ENCODE results near the gene ACBD6. TPM values are rescaled to one million over a fixed set of nuclear protein-coding genes. Genes with fewer than 3 reads are reported as not detected.

ACBD6 gene
- total and polyA plus RNA-seq, 2 experiments from 2014 or later: 75.7 to 88.8 TPM

- Mint-ChIP-seq H3K27me3 (ENCODE audit: insufficient read depth, low read depth, poor library complexity) (peaks cover 9% of the 10 kb centered on the region), H3K27ac (no peak overlapping the region), H3K4me3 (no peak overlapping the region), H3K9me3 (peaks cover 19% of the 10 kb centered on the region; the same call in 2 of the 3 replicates), H3K36me3 (ENCODE audit: low read depth) (peaks cover 35% of the 10 kb centered on the region), H3K4me1 (peaks cover 28% of the 10 kb centered on the region)
- ATAC-seq: no peak
- no peak overlapping the region for H3K4me2 ChIP-seq
- no peak overlapping the region for H2AFZ ChIP-seq
- no peaks in the 10 kb centered on the region for H3F3A ChIP-seq (replicated peaks; ENCODE audit: low read depth)
- H3K9me2 ChIP-seq (ENCODE audit: insufficient read depth): no peaks in the 10 kb centered on the region
- TF ChIP-seq, protein P1, sequence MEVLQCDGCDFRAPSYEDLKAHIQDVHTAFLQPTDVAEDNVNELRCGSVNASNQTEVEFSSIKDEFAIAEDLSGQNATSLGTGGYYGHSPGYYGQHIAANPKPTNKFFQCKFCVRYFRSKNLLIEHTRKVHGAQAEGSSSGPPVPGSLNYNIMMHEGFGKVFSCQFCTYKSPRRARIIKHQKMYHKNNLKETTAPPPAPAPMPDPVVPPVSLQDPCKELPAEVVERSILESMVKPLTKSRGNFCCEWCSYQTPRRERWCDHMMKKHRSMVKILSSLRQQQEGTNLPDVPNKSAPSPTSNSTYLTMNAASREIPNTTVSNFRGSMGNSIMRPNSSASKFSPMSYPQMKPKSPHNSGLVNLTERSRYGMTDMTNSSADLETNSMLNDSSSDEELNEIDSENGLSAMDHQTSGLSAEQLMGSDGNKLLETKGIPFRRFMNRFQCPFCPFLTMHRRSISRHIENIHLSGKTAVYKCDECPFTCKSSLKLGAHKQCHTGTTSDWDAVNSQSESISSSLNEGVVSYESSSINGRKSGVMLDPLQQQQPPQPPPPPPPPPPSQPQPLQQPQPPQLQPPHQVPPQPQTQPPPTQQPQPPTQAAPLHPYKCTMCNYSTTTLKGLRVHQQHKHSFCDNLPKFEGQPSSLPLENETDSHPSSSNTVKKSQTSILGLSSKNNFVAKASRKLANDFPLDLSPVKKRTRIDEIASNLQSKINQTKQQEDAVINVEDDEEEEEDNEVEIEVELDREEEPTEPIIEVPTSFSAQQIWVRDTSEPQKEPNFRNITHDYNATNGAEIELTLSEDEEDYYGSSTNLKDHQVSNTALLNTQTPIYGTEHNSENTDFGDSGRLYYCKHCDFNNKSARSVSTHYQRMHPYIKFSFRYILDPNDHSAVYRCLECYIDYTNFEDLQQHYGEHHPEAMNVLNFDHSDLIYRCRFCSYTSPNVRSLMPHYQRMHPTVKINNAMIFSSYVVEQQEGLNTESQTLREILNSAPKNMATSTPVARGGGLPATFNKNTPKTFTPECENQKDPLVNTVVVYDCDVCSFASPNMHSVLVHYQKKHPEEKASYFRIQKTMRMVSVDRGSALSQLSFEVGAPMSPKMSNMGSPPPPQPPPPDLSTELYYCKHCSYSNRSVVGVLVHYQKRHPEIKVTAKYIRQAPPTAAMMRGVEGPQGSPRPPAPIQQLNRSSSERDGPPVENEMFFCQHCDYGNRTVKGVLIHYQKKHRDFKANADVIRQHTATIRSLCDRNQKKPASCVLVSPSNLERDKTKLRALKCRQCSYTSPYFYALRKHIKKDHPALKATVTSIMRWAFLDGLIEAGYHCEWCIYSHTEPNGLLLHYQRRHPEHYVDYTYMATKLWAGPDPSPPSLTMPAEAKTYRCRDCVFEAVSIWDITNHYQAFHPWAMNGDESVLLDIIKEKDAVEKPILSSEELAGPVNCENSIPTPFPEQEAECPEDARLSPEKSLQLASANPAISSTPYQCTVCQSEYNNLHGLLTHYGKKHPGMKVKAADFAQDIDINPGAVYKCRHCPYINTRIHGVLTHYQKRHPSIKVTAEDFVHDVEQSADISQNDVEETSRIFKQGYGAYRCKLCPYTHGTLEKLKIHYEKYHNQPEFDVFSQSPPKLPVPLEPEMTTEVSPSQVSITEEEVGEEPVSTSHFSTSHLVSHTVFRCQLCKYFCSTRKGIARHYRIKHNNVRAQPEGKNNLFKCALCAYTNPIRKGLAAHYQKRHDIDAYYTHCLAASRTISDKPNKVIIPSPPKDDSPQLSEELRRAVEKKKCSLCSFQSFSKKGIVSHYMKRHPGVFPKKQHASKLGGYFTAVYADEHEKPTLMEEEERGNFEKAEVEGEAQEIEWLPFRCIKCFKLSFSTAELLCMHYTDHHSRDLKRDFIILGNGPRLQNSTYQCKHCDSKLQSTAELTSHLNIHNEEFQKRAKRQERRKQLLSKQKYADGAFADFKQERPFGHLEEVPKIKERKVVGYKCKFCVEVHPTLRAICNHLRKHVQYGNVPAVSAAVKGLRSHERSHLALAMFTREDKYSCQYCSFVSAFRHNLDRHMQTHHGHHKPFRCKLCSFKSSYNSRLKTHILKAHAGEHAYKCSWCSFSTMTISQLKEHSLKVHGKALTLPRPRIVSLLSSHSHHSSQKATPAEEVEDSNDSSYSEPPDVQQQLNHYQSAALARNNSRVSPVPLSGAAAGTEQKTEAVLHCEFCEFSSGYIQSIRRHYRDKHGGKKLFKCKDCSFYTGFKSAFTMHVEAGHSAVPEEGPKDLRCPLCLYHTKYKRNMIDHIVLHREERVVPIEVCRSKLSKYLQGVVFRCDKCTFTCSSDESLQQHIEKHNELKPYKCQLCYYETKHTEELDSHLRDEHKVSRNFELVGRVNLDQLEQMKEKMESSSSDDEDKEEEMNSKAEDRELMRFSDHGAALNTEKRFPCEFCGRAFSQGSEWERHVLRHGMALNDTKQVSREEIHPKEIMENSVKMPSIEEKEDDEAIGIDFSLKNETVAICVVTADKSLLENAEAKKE (CRISPR knock-in tag; IDR thresholded peaks at IDR 0.05): no peak
- TF ChIP-seq ETS1 (IDR thresholded peaks at IDR 0.05) (no peak), JUNB (IDR thresholded peaks at IDR 0.05; ENCODE audit: unreplicated experiment) (no peak), ZNF331 (CRISPR knock-in tag; IDR thresholded peaks at IDR 0.05; ENCODE audit: low read depth) (no peak), STAT1 (IDR thresholded peaks at IDR 0.05; ENCODE audit: unreplicated experiment) (no peak), POLR2AphosphoS5 (IDR thresholded peaks at IDR 0.05; ENCODE audit: low read depth) (no peak), EZH2phosphoT487 (IDR thresholded peaks at IDR 0.05; ENCODE audit: unreplicated experiment) (no peak), ZNF114 (CRISPR knock-in tag; IDR thresholded peaks at IDR 0.05) (no peak), REST (IDR thresholded peaks at IDR 0.05; ENCODE audit: unreplicated experiment) (no peak), NANOG (IDR thresholded peaks at IDR 0.05; ENCODE audit: borderline replicate concordance) (no peak), CREB1 (CRISPR knock-in tag; IDR thresholded peaks at IDR 0.05; ENCODE audit: low read depth) (no peak), EZH2 (IDR thresholded peaks at IDR 0.05; ENCODE audit: low read depth, unreplicated experiment) (no peak)
- TF ChIP-seq, protein P2, sequence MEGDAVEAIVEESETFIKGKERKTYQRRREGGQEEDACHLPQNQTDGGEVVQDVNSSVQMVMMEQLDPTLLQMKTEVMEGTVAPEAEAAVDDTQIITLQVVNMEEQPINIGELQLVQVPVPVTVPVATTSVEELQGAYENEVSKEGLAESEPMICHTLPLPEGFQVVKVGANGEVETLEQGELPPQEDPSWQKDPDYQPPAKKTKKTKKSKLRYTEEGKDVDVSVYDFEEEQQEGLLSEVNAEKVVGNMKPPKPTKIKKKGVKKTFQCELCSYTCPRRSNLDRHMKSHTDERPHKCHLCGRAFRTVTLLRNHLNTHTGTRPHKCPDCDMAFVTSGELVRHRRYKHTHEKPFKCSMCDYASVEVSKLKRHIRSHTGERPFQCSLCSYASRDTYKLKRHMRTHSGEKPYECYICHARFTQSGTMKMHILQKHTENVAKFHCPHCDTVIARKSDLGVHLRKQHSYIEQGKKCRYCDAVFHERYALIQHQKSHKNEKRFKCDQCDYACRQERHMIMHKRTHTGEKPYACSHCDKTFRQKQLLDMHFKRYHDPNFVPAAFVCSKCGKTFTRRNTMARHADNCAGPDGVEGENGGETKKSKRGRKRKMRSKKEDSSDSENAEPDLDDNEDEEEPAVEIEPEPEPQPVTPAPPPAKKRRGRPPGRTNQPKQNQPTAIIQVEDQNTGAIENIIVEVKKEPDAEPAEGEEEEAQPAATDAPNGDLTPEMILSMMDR (conservative IDR thresholded peaks at IDR 0.05; ENCODE audit: low read depth in 2 of 2): no peak
- H3K4me3 ChIP-seq: no peak overlapping the region
- no peaks in the 10 kb centered on the region for H3K79me2 ChIP-seq (replicated peaks; ENCODE audit: insufficient read depth)
- H3K36me3 ChIP-seq (ENCODE audit: insufficient read depth): peaks cover 8% of the 10 kb centered on the region
- H3K27me3 ChIP-seq (ENCODE audit: insufficient read depth): no peaks in the 10 kb centered on the region
- H4K20me1 ChIP-seq (replicated peaks; ENCODE audit: insufficient read depth): no peaks in the 10 kb centered on the region
- H3K4me1 ChIP-seq (ENCODE audit: insufficient read depth): peaks cover 17% of the 10 kb centered on the region
- no peak overlapping the region for H3K27ac ChIP-seq (ENCODE audit: low read depth)
- DNase-seq (ENCODE audit: low spot score): no peak
Observed at GRCh38 chr1:180279651-180280050, 222.7 kb downstream of the ACBD6 start.
